NOMO-1 (cell line): Measurements from ENCODE around the gene ADAMTS7.
"Not testable (repeated sequence)": the region's sequence is repeated elsewhere in the genome, so short reads cannot be mapped to it uniquely, and the experiment has no call there.

ENCODE experiments used
- DNase-seq, 2 experiments: peaks; one replicate each; lab custom pipeline; 2025; ENCODE audit not compliant: unreplicated experiment in 2 of 2; lab: John Stamatoyannopoulos, UW

The ADAMTS7 gene

GRCh38 chr15:78811124-78811824 is at the start of gene ADAMTS7:
Gene ADAMTS7, minus strand, starts transcription at chr15:78811464. Its CDS starts 244 bp downstream, at chr15:78811220.
- peak; percentile 15 to 19 for DNase-seq

- DNase-seq, result peak; percentile 68 to 74
Observed at GRCh38 chr15:78859971-78860719, 48.9 kb upstream of the ADAMTS7 start.

GRCh38 chr15:78855746-78856145 is 44.5 kb upstream of the ADAMTS7 start:
- no peak for DNase-seq

- DNase-seq, result no peak
Observed at GRCh38 chr15:78854833-78855372, 43.6 kb upstream of the ADAMTS7 start.

- DNase-seq, result no peak
Observed at GRCh38 chr15:78853500-78853899, 42.2 kb upstream of the ADAMTS7 start.

- DNase-seq, result no peak
Observed at GRCh38 chr15:78850941-78851755, 39.9 kb upstream of the ADAMTS7 start.

GRCh38 chr15:78850352-78850751 is 39.1 kb upstream of the ADAMTS7 start:
- DNase-seq, result no peak

- not testable (repeated sequence) for DNase-seq
Observed at GRCh38 chr15:78847387-78847906, 36.2 kb upstream of the ADAMTS7 start.

GRCh38 chr15:78846906-78847305 is 35.6 kb upstream of the ADAMTS7 start:
- not testable (repeated sequence) for DNase-seq

- DNase-seq, result no peak
Observed at GRCh38 chr15:78842519-78842918, 31.3 kb upstream of the ADAMTS7 start.

- no peak for DNase-seq
Observed at GRCh38 chr15:78841891-78842290, 30.6 kb upstream of the ADAMTS7 start.

- DNase-seq, result no peak
Observed at GRCh38 chr15:78841376-78841706, 30.1 kb upstream of the ADAMTS7 start.

- peak; percentile 38 to 57 for DNase-seq
Observed at GRCh38 chr15:78840661-78841375, 29.6 kb upstream of the ADAMTS7 start.

- not testable (repeated sequence) for DNase-seq
Observed at GRCh38 chr15:78839151-78839550, 27.9 kb upstream of the ADAMTS7 start.

GRCh38 chr15:78838489-78838888 is 27.2 kb upstream of the ADAMTS7 start:
- DNase-seq, result no peak

GRCh38 chr15:78837543-78837942 is 26.3 kb upstream of the ADAMTS7 start:
- DNase-seq, result no peak

- DNase-seq, result no peak
Observed at GRCh38 chr15:78837131-78837530, 25.9 kb upstream of the ADAMTS7 start.

GRCh38 chr15:78836333-78836732 is 25.1 kb upstream of the ADAMTS7 start:
- no peak for DNase-seq

- DNase-seq, result no peak
Observed at GRCh38 chr15:78831229-78832207, 20.3 kb upstream of the ADAMTS7 start.
